Spleen (tissue), 7 donors: Measurements from ENCODE around the gene RBM47.
"Not testable (repeated sequence)": the region's sequence is repeated elsewhere in the genome, so short reads cannot be mapped to it uniquely, and the experiment has no call there.

Experiments used
- CTCF ChIP-seq, 11 experiments: fragments of 200-600 bp in 7 of 11; fragments of 450-650 bp in 4 of 11; sonication (generic) in 4 of 11; IDR thresholded peaks in 8 of 11; conservative IDR thresholded peaks in 3 of 11; 1 replicate in 7 of 11; 2 replicates in 4 of 11; pipeline versions ENCODE4 v1.4.0 to v1.8.0; 2016 to 2021; ENCODE audit warnings: antibody characterized with exemption in 11 of 11, inconsistent platforms in 4 of 11, mild to moderate bottlenecking in 1 of 11
- POLR2A ChIP-seq, 3 donors: fragments of 450-650 bp; IDR thresholded peaks; one replicate each; pipeline ENCODE4 v1.5.1; 2017; ENCODE audit warnings: antibody characterized with exemption in 3 of 3, mild to moderate bottlenecking in 1 of 3
- POLR2AphosphoS5 ChIP-seq, 3 donors: sonication (generic); formaldehyde crosslinking; IDR thresholded peaks; one replicate each; pipeline ENCODE4 v1.5.1; 2017; ENCODE audit warnings: antibody characterized with exemption in 3 of 3
- donor health status: DM: no; HTN: no; CAD: no; lungs with moderate emphysema.
- donor health status: DM: no; HTN: no; CAD: no.
- donor health status: DM: no; HTN: no; CAD: no.

DNA sequence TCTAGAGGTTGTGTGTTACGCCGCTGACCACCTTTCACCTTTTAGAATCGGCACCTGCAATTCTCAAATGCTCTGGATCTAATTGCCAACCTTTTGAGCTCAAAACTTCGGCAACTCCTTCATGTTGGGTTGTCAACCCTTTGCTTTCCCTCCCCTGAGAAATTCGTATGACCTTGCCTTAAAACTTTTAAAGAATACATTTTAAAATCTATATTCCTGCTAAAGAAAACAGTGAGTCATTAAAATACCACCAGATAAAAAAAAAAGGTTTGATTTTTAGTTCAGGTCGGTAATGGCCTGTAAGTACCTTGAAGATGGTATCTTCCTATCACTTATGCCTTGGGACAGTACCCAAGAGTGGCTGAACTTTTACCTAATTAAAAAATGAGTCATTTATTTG lies 1.3 kb downstream of the RBM47 start:
- not testable (repeated sequence) for TF ChIP-seq CTCF (IDR thresholded peaks at IDR 0.05 in 8 of 11, conservative IDR thresholded peaks at IDR 0.05 in 3 of 11); POLR2A (IDR thresholded peaks at IDR 0.05); POLR2AphosphoS5 (IDR thresholded peaks at IDR 0.05)
